ENCODE data around the gene NOTCH3.
A peak's percentile ranks its signal among the peaks of the same experiment; 100 is the strongest.

The NOTCH3 gene

GRCh38 chr19:15216363-15216762, 15.6 kb upstream of the NOTCH3 start:
- no peaks in the 10 kb centered on the region for H3K36me3 Mint-ChIP-seq
- no peaks in the 10 kb centered on the region for H3K4me1 Mint-ChIP-seq
- no peak overlapping the region for H3K27ac Mint-ChIP-seq
- no peak for ATAC-seq
- peaks cover 9% of the 10 kb centered on the region for H3K27me3 Mint-ChIP-seq
- no peak overlapping the region for H3K4me3 Mint-ChIP-seq
- H3K9me3 Mint-ChIP-seq = no peaks in the 10 kb centered on the region

- no peaks in the 10 kb centered on the region for H3K27me3 Mint-ChIP-seq
- no peaks in the 10 kb centered on the region for H3K36me3 Mint-ChIP-seq
- H3K4me1 Mint-ChIP-seq = no peaks in the 10 kb centered on the region
- H3K9me3 Mint-ChIP-seq = no peaks in the 10 kb centered on the region
- no peak for ATAC-seq
- no peak overlapping the region for H3K27ac Mint-ChIP-seq
- no peak overlapping the region for H3K4me3 Mint-ChIP-seq
Observed at GRCh38 chr19:15213715-15214381, 13.1 kb upstream of the NOTCH3 start.

GRCh38 chr19:15212711-15213110, 11.9 kb upstream of the NOTCH3 start:
- no peaks in the 10 kb centered on the region for H3K27me3 Mint-ChIP-seq
- no peak overlapping the region for H3K27ac Mint-ChIP-seq
- no peak for ATAC-seq
- no peak overlapping the region for H3K4me3 Mint-ChIP-seq
- no peaks in the 10 kb centered on the region for H3K4me1 Mint-ChIP-seq
- H3K36me3 Mint-ChIP-seq = no peaks in the 10 kb centered on the region
- H3K9me3 Mint-ChIP-seq = no peaks in the 10 kb centered on the region

GRCh38 chr19:15210323-15210781, 9.6 kb upstream of the NOTCH3 start:
- ATAC-seq = peak; percentile 64
- no peaks in the 10 kb centered on the region for H3K4me1 Mint-ChIP-seq
- no peaks in the 10 kb centered on the region for H3K9me3 Mint-ChIP-seq
- H3K4me3 Mint-ChIP-seq = no peak overlapping the region
- no peak overlapping the region for H3K27ac Mint-ChIP-seq
- H3K27me3 Mint-ChIP-seq = peaks cover 14% of the 10 kb centered on the region
- no peaks in the 10 kb centered on the region for H3K36me3 Mint-ChIP-seq

GRCh38 chr19:15201374-15202023, 704 bp upstream of the NOTCH3 start:
- H3K27me3 Mint-ChIP-seq = peaks cover 73% of the 10 kb centered on the region
- H3K27ac Mint-ChIP-seq = no peak overlapping the region
- ATAC-seq = no peak
- peak overlapping the region; percentile 27 for H3K4me3 Mint-ChIP-seq
- H3K36me3 Mint-ChIP-seq = no peaks in the 10 kb centered on the region
- H3K9me3 Mint-ChIP-seq = no peaks in the 10 kb centered on the region
- peaks cover 5% of the 10 kb centered on the region for H3K4me1 Mint-ChIP-seq

DNA sequence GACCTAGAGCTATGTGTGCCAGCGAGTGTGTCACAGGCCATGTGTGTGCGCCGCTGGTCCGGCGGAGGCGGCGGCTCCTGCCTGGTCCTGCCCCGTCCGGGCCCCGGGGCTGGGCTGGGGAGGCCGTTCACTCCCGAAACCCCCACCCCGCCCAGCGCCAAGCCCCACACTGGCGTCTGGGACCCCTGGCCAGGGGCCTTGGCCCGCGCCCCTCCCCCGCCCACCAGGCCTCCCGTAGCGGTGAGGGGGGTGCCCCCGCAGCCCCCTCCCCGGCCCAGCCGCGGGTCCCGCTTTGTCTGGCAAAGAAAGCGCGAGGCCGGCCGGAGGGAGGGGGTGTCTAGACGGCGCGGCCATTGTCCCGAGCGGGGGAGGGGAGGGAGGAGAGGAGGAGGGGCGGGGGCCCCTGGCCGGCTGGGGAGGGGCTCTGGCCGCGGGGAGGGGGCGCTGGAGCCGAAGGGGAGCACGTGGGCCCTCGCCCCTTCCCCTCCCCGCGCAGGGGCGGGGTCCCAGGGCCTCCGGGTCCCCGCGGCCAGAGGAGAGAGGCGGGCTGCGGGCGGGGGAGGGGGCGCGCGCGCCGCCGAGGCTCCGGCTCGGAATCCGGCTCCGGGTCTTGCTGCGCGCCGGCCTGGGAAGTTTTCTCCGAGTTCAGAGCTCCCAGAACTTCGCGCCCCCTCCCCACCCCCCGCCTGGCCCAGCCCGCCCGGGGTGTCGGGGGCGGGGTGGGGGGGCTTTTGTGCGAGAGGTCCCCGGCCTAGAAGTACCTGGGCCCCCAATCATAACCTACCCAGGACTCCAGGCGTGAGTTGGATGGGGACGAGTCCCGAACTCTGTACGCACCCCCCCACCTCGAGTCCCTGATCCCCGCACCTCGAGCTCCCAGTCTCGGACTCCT, 888 bp downstream of the NOTCH3 start:
- no peaks in the 10 kb centered on the region for H3K9me3 Mint-ChIP-seq
- peaks cover 64% of the 10 kb centered on the region for H3K27me3 Mint-ChIP-seq
- no peaks in the 10 kb centered on the region for H3K36me3 Mint-ChIP-seq
- H3K4me1 Mint-ChIP-seq = peaks cover 8% of the 10 kb centered on the region
- H3K4me3 Mint-ChIP-seq = no peak overlapping the region
- ATAC-seq = peak; percentile 43
- no peak overlapping the region for H3K27ac Mint-ChIP-seq

DNA sequence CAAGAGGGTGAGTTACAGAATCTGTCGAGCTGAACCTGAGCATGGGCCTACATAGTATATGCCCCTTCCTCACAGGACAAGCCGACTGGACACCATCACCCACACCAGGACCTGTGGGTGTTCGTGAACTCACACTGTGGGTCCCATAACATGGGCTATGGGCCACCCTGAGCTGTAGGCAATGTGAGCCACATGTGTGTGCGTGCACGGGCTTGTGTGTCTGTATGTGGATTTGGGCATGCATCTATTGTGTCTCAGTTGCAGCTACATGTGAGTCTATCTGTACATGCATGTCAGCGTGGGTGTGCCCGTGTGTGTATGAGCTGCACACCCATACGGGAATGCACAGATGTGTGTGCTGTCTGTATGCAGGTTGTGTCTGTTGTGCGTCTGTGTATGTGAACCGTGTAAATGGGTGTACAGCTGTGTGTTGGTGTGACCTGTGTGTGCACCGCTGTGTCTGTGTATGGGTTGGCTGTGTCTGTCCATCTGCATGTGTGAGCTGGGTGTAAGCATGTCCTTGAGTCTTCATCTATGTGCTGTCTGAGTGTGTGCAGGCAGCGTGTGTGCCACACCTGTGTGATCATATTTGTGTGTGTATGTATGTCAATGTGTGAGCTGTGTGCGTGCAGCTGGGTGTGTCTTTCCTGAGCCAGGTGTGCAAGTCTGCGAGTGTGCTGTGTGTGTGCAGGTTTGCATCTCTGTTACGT, 1.7 kb downstream of the NOTCH3 start:
- Mint-ChIP-seq H3K27me3 (peaks cover 72% of the 10 kb centered on the region), H3K4me3 (peak overlapping the region; percentile 19), H3K9me3 (no peaks in the 10 kb centered on the region), H3K27ac (no peak overlapping the region), H3K36me3 (no peaks in the 10 kb centered on the region), H3K4me1 (peaks cover 12% of the 10 kb centered on the region)
- ATAC-seq = no peak

DNA sequence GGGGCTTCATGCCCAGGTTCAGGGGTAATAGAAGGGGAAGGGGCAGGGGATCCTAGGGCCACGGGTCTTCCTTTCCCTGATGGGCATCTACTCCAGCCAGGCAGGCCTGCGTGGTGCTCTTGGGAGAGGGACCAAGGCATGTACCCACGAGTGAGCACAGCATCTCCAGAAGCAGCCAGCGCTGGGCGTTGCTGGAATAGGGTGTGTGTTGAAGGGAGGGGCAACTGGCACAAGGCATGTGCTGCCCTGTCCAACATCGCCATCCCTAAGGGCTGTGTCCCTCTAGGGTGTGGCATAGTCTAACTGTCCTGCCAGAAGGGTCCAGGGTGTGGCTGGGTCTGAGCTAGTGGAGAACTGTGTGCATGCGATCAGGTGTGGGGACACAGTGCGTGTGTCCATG, 2.9 kb downstream of the NOTCH3 start:
- Mint-ChIP-seq H3K27me3 (peaks cover 75% of the 10 kb centered on the region), H3K9me3 (no peaks in the 10 kb centered on the region), H3K36me3 (no peaks in the 10 kb centered on the region), H3K4me1 (peaks cover 12% of the 10 kb centered on the region), H3K4me3 (no peak overlapping the region), H3K27ac (no peak overlapping the region)
- ATAC-seq = no peak

DNA sequence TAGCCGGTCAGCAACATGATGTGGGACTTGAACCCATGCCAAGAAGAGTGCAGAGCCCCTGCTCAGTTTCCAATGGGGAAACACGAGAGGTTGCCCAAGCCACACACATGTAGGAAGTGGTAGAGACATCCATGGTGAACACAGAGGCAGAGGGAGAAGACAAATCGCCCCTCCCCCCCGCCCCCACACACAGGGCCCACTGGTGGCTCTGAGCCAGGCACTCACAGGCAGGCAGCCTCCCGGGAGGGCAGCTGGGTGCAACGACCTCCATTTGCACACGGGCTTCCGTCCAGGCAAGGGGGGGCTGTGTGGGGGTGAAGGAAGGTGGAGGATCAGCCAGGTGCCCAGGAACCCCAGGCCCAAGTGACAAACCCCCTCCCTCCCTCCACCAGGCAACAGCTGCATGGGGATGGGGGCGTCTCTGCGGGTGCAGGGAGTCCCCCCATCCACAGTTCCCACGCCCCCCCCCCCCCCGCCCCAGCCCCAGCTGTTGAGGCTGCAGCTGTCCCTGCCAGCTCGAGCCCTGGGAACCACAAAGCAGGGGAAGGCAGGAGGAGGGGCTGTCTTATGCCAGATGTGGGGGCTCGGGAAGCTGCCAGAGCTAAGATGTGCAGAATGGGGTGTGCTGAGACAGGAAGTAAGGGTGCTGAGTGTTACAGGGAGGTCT, 3.4 kb downstream of the NOTCH3 start:
- Mint-ChIP-seq H3K9me3 (no peaks in the 10 kb centered on the region), H3K4me3 (no peak overlapping the region), H3K36me3 (no peaks in the 10 kb centered on the region), H3K27me3 (peaks cover 75% of the 10 kb centered on the region), H3K4me1 (peaks cover 12% of the 10 kb centered on the region), H3K27ac (no peak overlapping the region)
- no peak for ATAC-seq

DNA sequence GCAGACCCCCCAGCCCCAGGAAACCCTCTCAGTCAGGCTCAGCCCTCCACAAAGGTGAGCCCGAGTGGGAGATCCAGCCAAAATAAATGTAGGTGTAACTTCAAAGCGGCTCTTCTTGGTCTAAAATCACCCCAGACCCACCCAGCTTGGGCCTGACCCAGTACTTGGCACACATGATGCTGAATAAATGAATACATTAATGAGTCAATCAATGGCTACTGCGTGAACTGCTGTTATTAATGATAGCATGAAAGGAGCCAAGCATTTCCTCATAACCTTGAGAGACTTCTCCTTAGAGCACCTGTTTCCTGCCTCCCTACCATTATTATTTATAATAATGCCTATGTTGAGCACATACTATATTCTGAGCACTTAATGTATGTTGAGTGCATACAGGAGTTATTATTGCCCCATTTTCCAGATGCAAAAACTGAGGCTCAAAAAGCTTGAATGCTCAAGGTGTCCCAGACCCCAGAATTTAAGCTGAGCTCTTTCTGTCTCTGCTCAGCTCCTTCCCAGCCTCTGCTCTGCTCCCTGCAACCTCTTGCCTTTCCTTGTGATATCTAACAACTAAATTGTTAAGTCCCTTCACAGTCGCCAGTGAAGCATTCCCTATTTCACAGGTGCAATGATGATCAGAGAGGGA, 4.3 kb downstream of the NOTCH3 start:
- Mint-ChIP-seq H3K9me3 (no peaks in the 10 kb centered on the region), H3K36me3 (no peaks in the 10 kb centered on the region), H3K27ac (no peak overlapping the region), H3K4me3 (no peak overlapping the region), H3K27me3 (peaks cover 75% of the 10 kb centered on the region), H3K4me1 (peaks cover 12% of the 10 kb centered on the region)
- no peak for ATAC-seq

GRCh38 chr19:15195371-15196334, 5.1 kb downstream of the NOTCH3 start:
- no peaks in the 10 kb centered on the region for H3K9me3 Mint-ChIP-seq
- no peak overlapping the region for H3K4me3 Mint-ChIP-seq
- peaks cover 72% of the 10 kb centered on the region for H3K27me3 Mint-ChIP-seq
- no peaks in the 10 kb centered on the region for H3K36me3 Mint-ChIP-seq
- no peak for ATAC-seq
- no peak overlapping the region for H3K27ac Mint-ChIP-seq
- peaks cover 12% of the 10 kb centered on the region for H3K4me1 Mint-ChIP-seq

- peaks cover 72% of the 10 kb centered on the region for H3K27me3 Mint-ChIP-seq
- ATAC-seq = no peak
- H3K9me3 Mint-ChIP-seq = no peaks in the 10 kb centered on the region
- H3K4me1 Mint-ChIP-seq = peaks cover 12% of the 10 kb centered on the region
- peak overlapping the region; percentile 27 for H3K4me3 Mint-ChIP-seq
- no peak overlapping the region for H3K27ac Mint-ChIP-seq
- no peaks in the 10 kb centered on the region for H3K36me3 Mint-ChIP-seq
Observed at GRCh38 chr19:15194938-15195337, 5.9 kb downstream of the NOTCH3 start.

- peaks cover 6% of the 10 kb centered on the region for H3K4me1 Mint-ChIP-seq
Observed at GRCh38 chr19:15191982-15192381, 8.8 kb downstream of the NOTCH3 start.

More at GRCh38 chr19:15191982-15192381, 8.8 kb downstream of the NOTCH3 start:
- Mint-ChIP-seq H3K36me3 (no peaks in the 10 kb centered on the region), H3K27ac (no peak overlapping the region), H3K4me3 (no peak overlapping the region), H3K9me3 (peaks cover 4% of the 10 kb centered on the region), H3K27me3 (peaks cover 64% of the 10 kb centered on the region)
- ATAC-seq = no peak
